GM18511 (cell line): Measurements from ENCODE around the gene PSEN2.
A peak's percentile ranks its signal among the peaks of the same experiment; 100 is the strongest.

ENCODE experiments used
- ATAC-seq: cut with Tn5 transposase; IDR thresholded peaks from one replicate; pipeline ENCODE4 v1.9.1; 2021; ENCODE audit warnings: mild to moderate bottlenecking, moderate library complexity; ENCODE audit not compliant: unreplicated experiment

The PSEN2 gene

GRCh38 chr1:226884966-226885820 is 14.8 kb downstream of the PSEN2 start:
- no peak for ATAC-seq

- no peak for ATAC-seq
These were observed 15.9 kb downstream of the PSEN2 start for GRCh38 chr1:226886122-226886901.

GRCh38 chr1:226887006-226887405 is 16.6 kb downstream of the PSEN2 start:
- ATAC-seq = no peak

- no peak for ATAC-seq
These were observed 17.6 kb downstream of the PSEN2 start for GRCh38 chr1:226888021-226888420.

- no peak for ATAC-seq
These were observed 18.4 kb downstream of the PSEN2 start for GRCh38 chr1:226888816-226889215.

- ATAC-seq = no peak
These were observed 19.4 kb downstream of the PSEN2 start for GRCh38 chr1:226889616-226890330.

GRCh38 chr1:226890331-226891108 is 20.1 kb downstream of the PSEN2 start:
- no peak for ATAC-seq

- no peak for ATAC-seq
These were observed 20.9 kb downstream of the PSEN2 start for GRCh38 chr1:226891346-226891745.

GRCh38 chr1:226891846-226892523 is 21.6 kb downstream of the PSEN2 start:
- no peak for ATAC-seq

- no peak for ATAC-seq
These were observed 22.1 kb downstream of the PSEN2 start for GRCh38 chr1:226892524-226892875.

- no peak for ATAC-seq
These were observed 23.5 kb downstream of the PSEN2 start for GRCh38 chr1:226893936-226894335.

GRCh38 chr1:226894826-226895225 is 24.4 kb downstream of the PSEN2 start:
- ATAC-seq = no peak

- no peak for ATAC-seq
These were observed 25.2 kb downstream of the PSEN2 start for GRCh38 chr1:226895644-226896043.

- ATAC-seq = no peak
These were observed 27.8 kb downstream of the PSEN2 start for GRCh38 chr1:226898246-226898645.

- no peak for ATAC-seq
These were observed 31.0 kb downstream of the PSEN2 start for GRCh38 chr1:226901421-226901820.

- ATAC-seq = no peak
These were observed 32.2 kb downstream of the PSEN2 start for GRCh38 chr1:226902601-226903000.

- no peak for ATAC-seq
These were observed 33.7 kb downstream of the PSEN2 start for GRCh38 chr1:226903819-226904716.

GRCh38 chr1:226904772-226905171 is 34.4 kb downstream of the PSEN2 start:
- ATAC-seq = peak; percentile 63

GRCh38 chr1:226908419-226908818 is 38.0 kb downstream of the PSEN2 start:
- ATAC-seq = no peak
